ENCODE data around the gene ARID5A. TPM values are rescaled to one million over a fixed set of nuclear protein-coding genes. Genes with fewer than 3 reads are reported as not detected.

ARID5A gene
- total and polyA plus RNA-seq, 2 of the 13 experiments (the other 11 are each of a cell fraction or from before 2014, with no cell fraction given), result 6.0 to 9.5 TPM

GRCh38 chr2:96509114-96509846 lies 27.3 kb upstream of the ARID5A start (continued):
- no peak for TF ChIP-seq FOXO4 (CRISPR knock-in tag; conservative IDR thresholded peaks at IDR 0.05)
- peak; percentile 83; the same call in 1 of the 2 replicates for TF ChIP-seq RFXAP (CRISPR knock-in tag; IDR thresholded peaks at IDR 0.05; ENCODE audit: borderline replicate concordance)
- no peak for TF ChIP-seq ZNF282 (IDR thresholded peaks at IDR 0.05; ENCODE audit: partially characterized antibody)
- TF ChIP-seq BCLAF1 (IDR thresholded peaks at IDR 0.05), result no peak
- no peak; the same call in 1 of the 2 replicates for TF ChIP-seq ZNF180 (CRISPR knock-in tag; IDR thresholded peaks at IDR 0.05; ENCODE audit: borderline replicate concordance, low read depth)
- TF ChIP-seq FOXP4 (CRISPR knock-in tag; IDR thresholded peaks at IDR 0.05), result no peak; the same call in 1 of the 2 replicates
- no peak for TF ChIP-seq GRHL1 (CRISPR knock-in tag; conservative IDR thresholded peaks at IDR 0.05)
- no peak for TF ChIP-seq TGIF2 (CRISPR knock-in tag; IDR thresholded peaks at IDR 0.05)
- TF ChIP-seq HMGXB3 (CRISPR knock-in tag; IDR thresholded peaks at IDR 0.05; ENCODE audit: borderline replicate concordance), result no peak
- TF ChIP-seq HMGA1 (CRISPR knock-in tag; conservative IDR thresholded peaks at IDR 0.05), result no peak
- peak; percentile 74; the same call in 1 of the 2 replicates for TF ChIP-seq ZNF331 (CRISPR knock-in tag; IDR thresholded peaks at IDR 0.05)
- TF ChIP-seq ZKSCAN8 (CRISPR knock-in tag; IDR thresholded peaks at IDR 0.05; ENCODE audit: borderline replicate concordance), result 0 out of 2 replicates have a peak, but pooled peaks have one; percentile 32
